GM12878 (cell line): Measurements from ENCODE around the gene KRTAP29-1. TPM values are rescaled to one million over a fixed set of nuclear protein-coding genes. Genes with fewer than 3 reads are reported as not detected.

Experiments used
- ATAC-seq: fragments of 200-7000 bp; cut with Tn5 transposase; 3 replicates; pipeline ENCODE4 v1.9.1; 2020; ENCODE audit warnings: mild to moderate bottlenecking, moderate library complexity
- BruUV-seq: library from RNA; stranded (reverse); fragments of 400-500 nt; replicated peaks from 2 replicates; lab custom pipeline; 2021; lab: Mats Ljungman, UMichigan
- CTCF ChIA-PET: fragments of 300-600 bp; sonication (Branson Sonifier 250); formaldehyde crosslinking; extraction: SDS; loops from one replicate; lab custom pipeline; 2021; ENCODE audit warnings: inconsistent platforms; lab: Yijun Ruan, JAX
- POLR2A ChIA-PET: fragments of 350-600 bp; formaldehyde crosslinking; extraction: SDS; loops from one replicate; lab custom pipeline; 2021; ENCODE audit warnings: inconsistent platforms; lab: Charles Lee
- RAD21 ChIA-PET: fragments of 300-600 bp; sonication (Branson Sonifier 250); formaldehyde crosslinking; loops from one replicate; lab custom pipeline; 2023; ENCODE audit warnings: antibody characterized with exemption; ENCODE audit not compliant: unreplicated experiment; lab: Charles Lee
- SMC1A ChIA-PET: fragments of 300-600 bp; sonication (Branson Sonifier 250); formaldehyde crosslinking; loops from one replicate; lab custom pipeline; 2023; ENCODE audit not compliant: unreplicated experiment, uncharacterized antibody; lab: Charles Lee
- DNase-seq: peaks from one replicate; pipeline ENCODE4 v3.0.0-alpha.2; 2011; ENCODE audit warnings: low read depth, low spot score
- FAIRE-seq: peaks from 3 replicates; lab custom pipeline; 2011; peaks lifted over from hg19 to GRCh38; lab: Jason Lieb, UNC
- H2AFZ ChIP-seq: 2 replicates; pipeline ENCODE4 v1.6.0; 2011; ENCODE audit warnings: low read depth, low read length, control low read depth; ENCODE audit not compliant: control insufficient read depth
- H3K27ac ChIP-seq: 2 replicates; pipeline ENCODE4 v1.5.1; 2011; ENCODE audit warnings: control low read depth; ENCODE audit not compliant: control insufficient read depth, insufficient read depth
- H3K27me3 ChIP-seq, 2 experiments: replicated peaks in 1 of 2; 2 replicates each; pipeline versions ENCODE4 v1.6.0 to v1.6.1; 2011; ENCODE audit warnings: low read length in 1 of 2; ENCODE audit not compliant: control insufficient read depth in 2 of 2, insufficient read depth in 2 of 2
- H3K36me3 ChIP-seq, 2 experiments: 2 replicates each; pipeline ENCODE4 v1.5.1; 2011; ENCODE audit warnings: low read length in 1 of 2; ENCODE audit not compliant: control insufficient read depth in 2 of 2, insufficient read depth in 2 of 2
- H3K4me1 ChIP-seq: 2 replicates; pipeline ENCODE4 v1.6.1; 2011; ENCODE audit warnings: mild to moderate bottlenecking, low read length, moderate library complexity, mixed read lengths; ENCODE audit not compliant: control insufficient read depth, insufficient read depth
- H3K4me2 ChIP-seq: 2 replicates; pipeline ENCODE4 v1.6.0; 2011; ENCODE audit warnings: control low read depth; ENCODE audit not compliant: control insufficient read depth, insufficient read depth
- H3K4me3 ChIP-seq: fragments of 200-600 bp; sonication (generic); 2 replicates; pipeline ENCODE4 v1.5.1; 2016
- H3K79me2 ChIP-seq: 2 replicates; pipeline ENCODE4 v1.6.0; 2011; ENCODE audit warnings: low read length; ENCODE audit not compliant: control insufficient read depth, insufficient read depth
- H3K9ac ChIP-seq: 2 replicates; pipeline ENCODE4 v1.8.0; 2011; ENCODE audit warnings: low read length, control low read depth, mixed read lengths; ENCODE audit not compliant: control insufficient read depth, insufficient read depth
- H3K9me3 ChIP-seq: replicated peaks from 3 replicates; pipeline ENCODE4 v1.5.1; 2011; ENCODE audit warnings: mild to moderate bottlenecking, low read length; ENCODE audit not compliant: control insufficient read depth, insufficient read depth
- H4K20me1 ChIP-seq: 2 replicates; pipeline ENCODE4 v1.6.0; 2011; ENCODE audit not compliant: control insufficient read depth, insufficient read depth
- ATF3 ChIP-seq: IDR thresholded peaks from 2 replicates; pipeline ENCODE4 v1.6.1; 2011; ENCODE audit warnings: low read depth, mild to moderate bottlenecking, low read length, moderate library complexity, borderline replicate concordance; ENCODE audit errors: extremely low read depth
- E2F8 ChIP-seq: fragments of 450-650 bp; IDR thresholded peaks from 2 replicates; pipeline ENCODE4 v1.6.1; 2018; ENCODE audit warnings: mild to moderate bottlenecking, low read depth, moderate library complexity; ENCODE audit not compliant: partially characterized antibody
- ETV6 ChIP-seq, 2 experiments: fragments of 450-650 bp in 1 of 2; IDR thresholded peaks in 1 of 2; conservative IDR thresholded peaks in 1 of 2; 2 replicates each; pipeline ENCODE4 v1.6.1; 2014; ENCODE audit warnings: antibody characterized with exemption in 1 of 2, borderline replicate concordance in 1 of 2, low read depth in 1 of 2, mild to moderate bottlenecking in 1 of 2, moderate library complexity in 1 of 2
- HDGF ChIP-seq: fragments of 450-650 bp; IDR thresholded peaks from 2 replicates; pipeline ENCODE4 v1.6.1; 2016; ENCODE audit warnings: antibody characterized with exemption
- IKZF2 ChIP-seq, 2 experiments: fragments of 450-650 bp; IDR thresholded peaks; 2 replicates each; pipeline ENCODE4 v1.6.1; 2017; ENCODE audit warnings: mild to moderate bottlenecking in 2 of 2, moderate library complexity in 2 of 2
- MEF2B ChIP-seq: fragments of 450-650 bp; IDR thresholded peaks from 2 replicates; pipeline ENCODE4 v1.6.1; 2018; ENCODE audit warnings: mild to moderate bottlenecking, moderate library complexity; ENCODE audit not compliant: partially characterized antibody, poor library complexity, severe bottlenecking
- PML ChIP-seq: IDR thresholded peaks from 2 replicates; pipeline ENCODE4 v1.6.1; 2012; ENCODE audit warnings: low read length, inconsistent platforms
- POLR2A ChIP-seq: IDR thresholded peaks from 2 replicates; pipeline ENCODE4 v1.6.1; 2011; ENCODE audit warnings: low read depth, mild to moderate bottlenecking, low read length
- RBBP5 ChIP-seq: fragments of 200-600 bp; sonication (generic); conservative IDR thresholded peaks from 2 replicates; pipeline ENCODE4 v1.6.1; 2016
- RELA ChIP-seq: fragments of 450-650 bp; IDR thresholded peaks from 2 replicates; pipeline ENCODE4 v1.8.0; 2014; ENCODE audit warnings: borderline replicate concordance; ENCODE audit not compliant: partially characterized antibody
- REST ChIP-seq: IDR thresholded peaks from 2 replicates; pipeline ENCODE4 v1.6.1; 2012; ENCODE audit warnings: mild to moderate bottlenecking, low read depth, low read length
- SUZ12 ChIP-seq: fragments of 200-600 bp; sonication (generic); IDR thresholded peaks from one replicate; pipeline ENCODE4 v1.6.1; 2018; ENCODE audit warnings: antibody characterized with exemption, mild to moderate bottlenecking; ENCODE audit not compliant: unreplicated experiment
- USF1 ChIP-seq: IDR thresholded peaks from 2 replicates; pipeline ENCODE4 v1.6.1; 2011; ENCODE audit warnings: borderline replicate concordance, low read depth, mild to moderate bottlenecking, moderate library complexity, mixed read lengths, low read length; ENCODE audit not compliant: insufficient read depth; ENCODE audit errors: extremely low read length
- ZBTB33 ChIP-seq: fragments of 450-650 bp; IDR thresholded peaks from 2 replicates; pipeline ENCODE4 v1.6.1; 2017; ENCODE audit warnings: mild to moderate bottlenecking
- ZNF622 ChIP-seq: fragments of 450-650 bp; IDR thresholded peaks from 2 replicates; pipeline ENCODE4 v1.6.1; 2017; ENCODE audit warnings: mild to moderate bottlenecking, inconsistent platforms
- WGBS: methylation state at CpG from one replicate; pipeline ENCODE4 v1.1.6; 2016; ENCODE audit warnings: low lambda C conversion rate; ENCODE audit not compliant: insufficient replicate concordance, insufficient coverage; ENCODE audit errors: missing lambda C conversion rate; 5-methylcytosine and 5-hydroxymethylcytosine counted together
- in situ Hi-C: fragments of 300-500 bp; cut with MboI; formaldehyde crosslinking; loops from 9 replicates; pipeline ENCODE4 v1.14.3; 2018; ENCODE audit warnings: mixed read lengths
- intact Hi-C: fragments of 100-400 bp; cut with micrococcal nuclease; formaldehyde crosslinking; loops from one replicate; pipeline ENCODE4 v1.14.2; 2022; ENCODE audit not compliant: unreplicated experiment
- polyA plus RNA-seq, 11 experiments: library from polyadenylated mRNA; depleted of rRNA in 4 of 11; unstranded in 6 of 11; stranded (reverse) in 5 of 11; fragments of >200 nt; fragmentation: Nextera tagmentation in 4 of 11; fragmentation: Illumina TruSeq in 1 of 11; extraction: Ambion mirVana in 4 of 11; extraction: Trizol in 1 of 11; gene quantifications; 1 replicate in 1 of 11; 2 replicates in 10 of 11; pipeline versions ENCODE4 v1.2.1 to v1.2.3, GENCODE V29; 2011 to 2016; ENCODE audit warnings: inconsistent platforms in 2 of 11, missing spikeins in 2 of 11, low read depth in 1 of 11
- total RNA-seq, 4 experiments: library from RNA; depleted of rRNA in 3 of 4; stranded (reverse); fragments of >200 nt in 3 of 4; fragmentation: Illumina TruSeq in 1 of 4; extraction: Trizol in 1 of 4; gene quantifications; 2 replicates each; pipeline versions ENCODE4 v1.2.1 to v1.2.3, GENCODE V29; 2013 to 2021

The KRTAP29-1 gene
- total and polyA plus RNA-seq, 10 of the 15 experiments (the other 5 are each of a cell fraction or from before 2014, with no cell fraction given): 1.9 TPM; not detected in 9

GRCh38 chr17:41267711-41268110 lies 34.9 kb downstream of the KRTAP29-1 start:
- Histone ChIP-seq H4K20me1 (no peaks in the 10 kb centered on the region), H3K36me3 (no peaks in the 10 kb centered on the region)
- CTCF ChIA-PET: no interaction called here
- ATAC-seq (no peak), FAIRE-seq (no peak), DNase-seq (no peak)
- intact Hi-C loops: no loop called here
- in situ Hi-C loops: no loop called here
- TF ChIP-seq RBBP5 (no peak), POLR2A (no peak), PML (no peak), MEF2B (no peak), HDGF (no peak), RELA (no peak), ZNF622 (no peak), ATF3 (no peak), E2F8 (no peak), SUZ12 (no peak), ZBTB33 (no peak), IKZF2 (IDR thresholded peaks at IDR 0.05) (no peak), ETV6 (conservative IDR thresholded peaks at IDR 0.05 in 1 of 2, IDR thresholded peaks at IDR 0.05 in 1 of 2; ENCODE audit: borderline replicate concordance in 1 of 2, low read depth in 1 of 2) (no peak), USF1 (no peak), REST (no peak)
- TF ChIP-seq, all 136 proteins: peak for 0
- ChIA-PET RAD21 (no interaction called here), SMC1A (no interaction called here), POLR2A (no interaction called here)
- Histone ChIP-seq H3K27me3 (no peaks in the 10 kb centered on the region; a peak in 1 of 4 replicates), H3K27ac (no peak overlapping the region), H3K79me2 (no peaks in the 10 kb centered on the region), H3K4me3 (no peak overlapping the region), H2AFZ (no peak overlapping the region), H3K9ac (no peak overlapping the region), H3K4me2 (no peak overlapping the region), H3K9me3 (no peaks in the 10 kb centered on the region), H3K4me1 (no peaks in the 10 kb centered on the region)
- WGBS: no CpG with 5 or more reads among the region's 3 CpGs
- no TSS peak for BruUV-seq
